ENCODE measurements around the gene SEMA3F.

Gene SEMA3F

GRCh38 chr3:50235716-50236483, 80.8 kb downstream of the SEMA3F start, which contains the start of gene GNAI2:
TSS of gene GNAI2 (plus strand) at chr3:50236204. CDS start at chr3:50236336, 132 bp downstream.
- peak; percentile 96 for DNase-seq (ENCODE audit: low read depth)

GRCh38 chr3:50236484-50237132, 81.5 kb downstream of the SEMA3F start:
- no peak for DNase-seq (ENCODE audit: low read depth)

GRCh38 chr3:50237133-50237651, 82.1 kb downstream of the SEMA3F start:
- peak; percentile 35 for DNase-seq (ENCODE audit: low read depth)

GRCh38 chr3:50237754-50238548, 82.8 kb downstream of the SEMA3F start:
- DNase-seq (ENCODE audit: low read depth): peak; percentile 51

GRCh38 chr3:50238549-50239026, 83.5 kb downstream of the SEMA3F start:
- no peak for DNase-seq (ENCODE audit: low read depth)

Measured in fibroblast of the conjunctiva (primary cell).